Measurements from ENCODE around the gene CCNY. TPM values are rescaled to one million over a fixed set of nuclear protein-coding genes. Genes with fewer than 3 reads are reported as not detected.

CCNY gene
- total and polyA plus RNA-seq, 8 donors, result 5.8 to 99.6 (median 37.7) TPM

GRCh38 chr10:35614312-35614711, 278.0 kb downstream of the CCNY start:
- H3K4me3 ChIP-seq, result no peak overlapping the region
- whole genome bisulfite sequencing, 5 donors, result 40 to 46% (median 45%) methylated on average over 5 of the region's 5 CpGs
- no peak for DNase-seq
- H3K36me3 ChIP-seq, result no peaks in the 10 kb centered on the region
- no peak overlapping the region for H3K27ac ChIP-seq
- TF ChIP-seq EP300 (IDR thresholded peaks at IDR 0.05), result no peak
- no peak for TF ChIP-seq CTCF (IDR thresholded peaks at IDR 0.05)
- no peak for TF ChIP-seq POLR2A (IDR thresholded peaks at IDR 0.05)
- no peak for TF ChIP-seq POLR2AphosphoS5 (IDR thresholded peaks at IDR 0.05)
- peaks cover 0 to 46% (median 0%) of the 10 kb centered on the region in 3 donors for H3K27me3 ChIP-seq
- no peaks in the 10 kb centered on the region for H3K4me1 ChIP-seq
- intact Hi-C loops (cut with DNase I; ENCODE audit: low total_unique reads), result no loop called here
- H3K9me3 ChIP-seq, result peaks cover 0 to 7% (median 0%) of the 10 kb centered on the region in 4 donors

Other genes with a start within 250 kb of the CCNY start
- gene CUL2, start 246.2 kb upstream of the CCNY start, total RNA-seq, result 10 to 100 TPM in 3 of 5 donors, 1 to 10 TPM in 2; 2.3 to 31.9 (median 11.6) TPM
- 1 to 10 TPM; 8.2 to 9.9 (median 8.5) TPM for gene CUL2, start 246.2 kb upstream of the CCNY start, polyA plus RNA-seq
- gene CREM, start 209.7 kb upstream of the CCNY start, total RNA-seq, result 10 to 100 TPM in 4 of 5 donors, 1 to 10 TPM in 1; 9.6 to 53.9 (median 18.7) TPM
- 10 to 100 TPM; 23.9 to 67.8 (median 41.5) TPM for gene CREM, start 209.7 kb upstream of the CCNY start, polyA plus RNA-seq